ENCODE measurements around the gene DNAJB11.
"Not testable (repeated sequence)": the region's sequence is repeated elsewhere in the genome, so short reads cannot be mapped to it uniquely, and the experiment has no call there.

Gene DNAJB11

DNA sequence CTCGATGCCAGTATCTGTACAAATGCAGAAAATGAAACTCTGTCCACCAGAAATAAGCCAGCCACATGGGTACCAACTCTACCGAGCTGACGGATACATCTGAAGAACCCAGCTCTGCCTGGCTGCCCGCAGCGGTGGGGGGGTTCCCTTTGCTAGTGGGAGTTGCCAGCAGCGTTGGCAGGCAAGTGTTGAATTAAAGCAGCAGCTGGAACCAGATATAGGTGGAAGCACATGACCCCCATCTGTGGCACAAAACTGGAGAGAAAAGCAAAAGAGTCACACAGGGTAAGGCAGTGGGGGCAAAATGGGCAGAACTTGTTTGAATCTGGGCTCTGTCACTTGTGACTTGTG, 44.3 kb upstream of the DNAJB11 start:
- H3K79me2 ChIP-seq (ENCODE audit: insufficient read depth, low read length): no peaks in the 10 kb centered on the region
- H3K36me3 ChIP-seq (ENCODE audit: insufficient read depth, low read length): no peaks in the 10 kb centered on the region
- peaks cover 47% of the 10 kb centered on the region for H3K4me1 ChIP-seq (ENCODE audit: insufficient read depth, low read length, poor library complexity, severe bottlenecking)
- no peaks in the 10 kb centered on the region for H3F3A ChIP-seq (ENCODE audit: low read depth)
- no peak overlapping the region for H3K4me2 ChIP-seq (ENCODE audit: low read depth, low read length, poor library complexity, severe bottlenecking)
- no peaks in the 10 kb centered on the region for H3K27me3 ChIP-seq (ENCODE audit: insufficient read depth, low read length, poor library complexity, severe bottlenecking)
- H4K20me1 ChIP-seq (ENCODE audit: insufficient read depth, low read length, poor library complexity, severe bottlenecking): no peaks in the 10 kb centered on the region
- TF ChIP-seq, protein P1, sequence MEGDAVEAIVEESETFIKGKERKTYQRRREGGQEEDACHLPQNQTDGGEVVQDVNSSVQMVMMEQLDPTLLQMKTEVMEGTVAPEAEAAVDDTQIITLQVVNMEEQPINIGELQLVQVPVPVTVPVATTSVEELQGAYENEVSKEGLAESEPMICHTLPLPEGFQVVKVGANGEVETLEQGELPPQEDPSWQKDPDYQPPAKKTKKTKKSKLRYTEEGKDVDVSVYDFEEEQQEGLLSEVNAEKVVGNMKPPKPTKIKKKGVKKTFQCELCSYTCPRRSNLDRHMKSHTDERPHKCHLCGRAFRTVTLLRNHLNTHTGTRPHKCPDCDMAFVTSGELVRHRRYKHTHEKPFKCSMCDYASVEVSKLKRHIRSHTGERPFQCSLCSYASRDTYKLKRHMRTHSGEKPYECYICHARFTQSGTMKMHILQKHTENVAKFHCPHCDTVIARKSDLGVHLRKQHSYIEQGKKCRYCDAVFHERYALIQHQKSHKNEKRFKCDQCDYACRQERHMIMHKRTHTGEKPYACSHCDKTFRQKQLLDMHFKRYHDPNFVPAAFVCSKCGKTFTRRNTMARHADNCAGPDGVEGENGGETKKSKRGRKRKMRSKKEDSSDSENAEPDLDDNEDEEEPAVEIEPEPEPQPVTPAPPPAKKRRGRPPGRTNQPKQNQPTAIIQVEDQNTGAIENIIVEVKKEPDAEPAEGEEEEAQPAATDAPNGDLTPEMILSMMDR (conservative IDR thresholded peaks at IDR 0.05; ENCODE audit: low read length): no peak
- TF ChIP-seq EZH2phosphoT487 (IDR thresholded peaks at IDR 0.05; ENCODE audit: borderline replicate concordance): no peak
- no peak overlapping the region for H3K9ac ChIP-seq (ENCODE audit: low read depth, low read length, poor library complexity, severe bottlenecking)
- H2AFZ ChIP-seq (ENCODE audit: low read length): no peak overlapping the region
- H3K9me3 ChIP-seq (ENCODE audit: insufficient read depth, low read depth, low read length): no peaks in the 10 kb centered on the region; the same call in 1 of the 2 replicates
- H3K9me2 ChIP-seq (replicated peaks; ENCODE audit: low read depth, low read length): no peaks in the 10 kb centered on the region
- no peak overlapping the region for H3K4me3 ChIP-seq (ENCODE audit: low read length, poor library complexity, severe bottlenecking)

DNA sequence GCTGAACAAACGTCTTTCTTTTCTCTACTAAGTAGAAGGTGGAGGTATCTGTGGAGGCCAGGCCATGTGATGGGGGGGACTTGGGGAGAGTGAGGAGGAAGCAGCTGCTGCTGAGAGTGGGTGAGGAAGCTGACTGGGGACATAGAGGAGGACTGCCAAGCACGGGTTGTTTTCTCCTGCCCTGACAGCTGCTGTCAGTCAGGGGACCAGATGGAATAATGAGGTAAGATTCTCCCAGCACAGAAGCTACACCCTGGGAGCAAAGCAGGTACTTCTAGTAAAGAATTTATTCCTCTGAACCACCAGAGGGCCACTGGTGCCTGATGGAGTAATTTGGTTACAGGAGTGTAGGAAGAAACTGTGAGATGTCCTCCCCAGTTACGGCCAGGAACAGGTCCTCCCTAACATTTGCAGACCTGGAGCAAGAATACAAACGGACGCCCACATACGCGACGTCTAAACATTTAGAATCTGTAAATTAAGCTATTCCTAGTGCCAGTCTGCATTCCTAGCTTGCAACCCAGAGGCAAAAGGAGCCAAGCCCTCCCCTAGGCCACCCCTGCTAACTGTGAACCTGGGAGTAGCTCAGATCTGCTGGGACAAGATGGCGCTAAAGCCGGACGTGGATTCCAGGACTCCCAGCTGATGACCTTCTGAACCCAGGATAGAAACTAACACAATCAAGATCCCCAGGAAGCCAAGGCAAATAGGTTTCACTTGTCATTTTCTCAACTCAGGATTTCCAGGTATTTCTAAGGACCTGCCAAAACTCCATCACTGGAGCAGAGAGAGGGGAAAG, 41.1 kb upstream of the DNAJB11 start:
- H3K9me3 ChIP-seq (ENCODE audit: insufficient read depth, low read depth, low read length): no peaks in the 10 kb centered on the region; the same call in 1 of the 2 replicates
- H3F3A ChIP-seq (ENCODE audit: low read depth): no peaks in the 10 kb centered on the region
- peaks cover 64% of the 10 kb centered on the region for H3K4me1 ChIP-seq (ENCODE audit: insufficient read depth, low read length, poor library complexity, severe bottlenecking)
- H3K4me2 ChIP-seq (ENCODE audit: low read depth, low read length, poor library complexity, severe bottlenecking): peak overlapping the region; percentile 62
- no peaks in the 10 kb centered on the region for H3K79me2 ChIP-seq (ENCODE audit: insufficient read depth, low read length)
- H3K9ac ChIP-seq (ENCODE audit: low read depth, low read length, poor library complexity, severe bottlenecking): peak overlapping the region; percentile 42
- H3K27me3 ChIP-seq (ENCODE audit: insufficient read depth, low read length, poor library complexity, severe bottlenecking): no peaks in the 10 kb centered on the region
- H3K9me2 ChIP-seq (replicated peaks; ENCODE audit: low read depth, low read length): no peaks in the 10 kb centered on the region
- H2AFZ ChIP-seq (ENCODE audit: low read length): peak overlapping the region; percentile 48
- TF ChIP-seq, protein P1 (conservative IDR thresholded peaks at IDR 0.05; ENCODE audit: low read length): peak; percentile 62
- TF ChIP-seq EZH2phosphoT487 (IDR thresholded peaks at IDR 0.05; ENCODE audit: borderline replicate concordance): no peak
- no peaks in the 10 kb centered on the region for H3K36me3 ChIP-seq (ENCODE audit: insufficient read depth, low read length)
- H4K20me1 ChIP-seq (ENCODE audit: insufficient read depth, low read length, poor library complexity, severe bottlenecking): no peaks in the 10 kb centered on the region
- H3K4me3 ChIP-seq (ENCODE audit: low read length, poor library complexity, severe bottlenecking): peak overlapping the region; percentile 2

- Histone ChIP-seq H3K79me2 (ENCODE audit: insufficient read depth, low read length) (no peaks in the 10 kb centered on the region), H3K4me1 (ENCODE audit: insufficient read depth, low read length, poor library complexity, severe bottlenecking) (peaks cover 67% of the 10 kb centered on the region), H3K9ac (ENCODE audit: low read depth, low read length, poor library complexity, severe bottlenecking) (no peak overlapping the region), H3K4me3 (ENCODE audit: low read length, poor library complexity, severe bottlenecking) (peak overlapping the region; percentile 1), H3K27me3 (ENCODE audit: insufficient read depth, low read length, poor library complexity, severe bottlenecking) (no peaks in the 10 kb centered on the region), H4K20me1 (ENCODE audit: insufficient read depth, low read length, poor library complexity, severe bottlenecking) (no peaks in the 10 kb centered on the region), H3K9me3 (ENCODE audit: insufficient read depth, low read depth, low read length) (no peaks in the 10 kb centered on the region; the same call in 1 of the 2 replicates), H3K9me2 (replicated peaks; ENCODE audit: low read depth, low read length) (no peaks in the 10 kb centered on the region), H3F3A (ENCODE audit: low read depth) (no peaks in the 10 kb centered on the region), H3K36me3 (ENCODE audit: insufficient read depth, low read length) (no peaks in the 10 kb centered on the region), H2AFZ (ENCODE audit: low read length) (no peak overlapping the region), H3K4me2 (ENCODE audit: low read depth, low read length, poor library complexity, severe bottlenecking) (peak overlapping the region; percentile 62)
- no peak for TF ChIP-seq EZH2phosphoT487 (IDR thresholded peaks at IDR 0.05; ENCODE audit: borderline replicate concordance)
These were observed 40.1 kb upstream of the DNAJB11 start for GRCh38 chr3:186530415-186530814.

GRCh38 chr3:186531694-186532093, 38.8 kb upstream of the DNAJB11 start:
- H3K4me1 ChIP-seq (ENCODE audit: insufficient read depth, low read length, poor library complexity, severe bottlenecking): peaks cover 59% of the 10 kb centered on the region
- not testable (repeated sequence) for H3F3A ChIP-seq (ENCODE audit: low read depth); H4K20me1 ChIP-seq (ENCODE audit: insufficient read depth, low read length, poor library complexity, severe bottlenecking); H3K27me3 ChIP-seq (ENCODE audit: insufficient read depth, low read length, poor library complexity, severe bottlenecking); H3K4me2 ChIP-seq (ENCODE audit: low read depth, low read length, poor library complexity, severe bottlenecking); H3K4me3 ChIP-seq (ENCODE audit: low read length, poor library complexity, severe bottlenecking); H2AFZ ChIP-seq (ENCODE audit: low read length); H3K9me3 ChIP-seq (ENCODE audit: insufficient read depth, low read depth, low read length); H3K9ac ChIP-seq (ENCODE audit: low read depth, low read length, poor library complexity, severe bottlenecking); H3K9me2 ChIP-seq (replicated peaks; ENCODE audit: low read depth, low read length); H3K36me3 ChIP-seq (ENCODE audit: insufficient read depth, low read length); H3K79me2 ChIP-seq (ENCODE audit: insufficient read depth, low read length)

All from Loucy (cell line).